Omental fat pad (tissue), 4 donors: ENCODE data around the gene PGBD5. TPM values are rescaled to one million over a fixed set of nuclear protein-coding genes. Genes with fewer than 3 reads are reported as not detected.

ENCODE experiments used
- ATAC-seq: fragments of 150-250 bp; one replicate; pipeline ENCODE4 v1.9.1; 2016; ENCODE audit warnings: mild to moderate bottlenecking, moderate library complexity; ENCODE audit not compliant: low FRiP score
- DNase-seq: peaks from one replicate; pipeline ENCODE4 v3.0.0-alpha.2; 2019; ENCODE audit warnings: low spot score
- CTCF ChIP-seq, 3 donors: fragments of 450-650 bp; IDR thresholded peaks; one replicate each; pipeline ENCODE4 v1.5.1; 2016 to 2017; ENCODE audit warnings: antibody characterized with exemption in 3 of 3, mild to moderate bottlenecking in 3 of 3, moderate library complexity in 2 of 3
- total RNA-seq, 4 donors: library from RNA; depleted of rRNA; stranded (reverse); fragments of >200 nt; gene quantifications; one replicate each; pipeline ENCODE4 v1.1.0, GENCODE V29; 2016

PGBD5 gene
- total RNA-seq, 4 donors from 2014 or later, result 0.37 to 1.4 (median 0.60) TPM; not detected in 1

- no peak for ATAC-seq
Measured at GRCh38 chr1:230395932-230396331, 30.2 kb downstream of the PGBD5 start.

GRCh38 chr1:230394741-230395140, 31.4 kb downstream of the PGBD5 start:
- no peak for TF ChIP-seq CTCF (IDR thresholded peaks at IDR 0.05)
- ATAC-seq, result no peak
- DNase-seq, result no peak

More at GRCh38 chr1:230395932-230396331, 30.2 kb downstream of the PGBD5 start:
- no peak for DNase-seq
- no peak for TF ChIP-seq CTCF (IDR thresholded peaks at IDR 0.05)

GRCh38 chr1:230394134-230394533, 32.0 kb downstream of the PGBD5 start:
- no peak for ATAC-seq
- TF ChIP-seq CTCF (IDR thresholded peaks at IDR 0.05), result no peak
- DNase-seq, result no peak

GRCh38 chr1:230393722-230394121, 32.4 kb downstream of the PGBD5 start:
- ATAC-seq, result no peak
- no peak for DNase-seq
- TF ChIP-seq CTCF (IDR thresholded peaks at IDR 0.05), result no peak

- DNase-seq (no peak), ATAC-seq (no peak)
- no peak for TF ChIP-seq CTCF (IDR thresholded peaks at IDR 0.05)
Measured at GRCh38 chr1:230392920-230393521, 33.1 kb downstream of the PGBD5 start.

GRCh38 chr1:230392536-230392909, 33.6 kb downstream of the PGBD5 start:
- no peak for DNase-seq
- no peak for ATAC-seq
- TF ChIP-seq CTCF (IDR thresholded peaks at IDR 0.05), result no peak

GRCh38 chr1:230391776-230392535, 34.2 kb downstream of the PGBD5 start:
- ATAC-seq (no peak), DNase-seq (no peak)
- TF ChIP-seq CTCF (IDR thresholded peaks at IDR 0.05), result no peak
